SU-DHL-6 (cell line): ENCODE data around the gene OR2M5.

Experiments
- CTCF ChIP-seq: fragments of 200-600 bp; sonication (generic); IDR thresholded peaks from one replicate; pipeline ENCODE4 v1.5.1; 2017; ENCODE audit warnings: antibody characterized with exemption, mild to moderate bottlenecking, low read length, moderate library complexity; ENCODE audit not compliant: insufficient read depth, poor library complexity, severe bottlenecking
- EZH2phosphoT487 ChIP-seq: fragments of 200-600 bp; sonication (generic), shearing (Covaris generic); conservative IDR thresholded peaks from 2 replicates; pipeline ENCODE4 v1.6.1; 2018; ENCODE audit warnings: mild to moderate bottlenecking, antibody characterized with exemption, low read length, moderate library complexity, mixed read lengths

GRCh38 chr1:248102847-248103246 is 42.1 kb upstream of the OR2M5 start:
- no peak for TF ChIP-seq CTCF
- no peak for TF ChIP-seq EZH2phosphoT487
